Keratinocyte (primary cell): ENCODE measurements around the gene CDC42EP3. TPM values are rescaled to one million over a fixed set of nuclear protein-coding genes. Genes with fewer than 3 reads are reported as not detected.

Experiments
- DNase-seq: peaks from one replicate; pipeline ENCODE4 v3.0.0-alpha.2; 2011; ENCODE audit warnings: low read depth, missing footprints, low spot score
- FAIRE-seq: peaks from 2 replicates; lab custom pipeline; 2011; peaks lifted over from hg19 to GRCh38; lab: Jason Lieb, UNC
- H2AFZ ChIP-seq: 2 replicates; pipeline ENCODE4 v1.6.0; 2012; ENCODE audit warnings: low read length, control low read depth, inconsistent platforms; ENCODE audit not compliant: control insufficient read depth
- H3K27ac ChIP-seq: 2 replicates; pipeline ENCODE4 v1.5.1; 2011; ENCODE audit warnings: low read length; ENCODE audit not compliant: control insufficient read depth, insufficient read depth
- H3K27me3 ChIP-seq: 3 replicates; pipeline ENCODE4 v1.6.0; 2011; ENCODE audit warnings: low read length; ENCODE audit not compliant: control insufficient read depth, insufficient read depth; ENCODE audit errors: extremely low read depth
- H3K36me3 ChIP-seq, 2 experiments: 2 replicates in 1 of 2; 3 replicates in 1 of 2; pipeline ENCODE4 v1.5.1; 2011; ENCODE audit warnings: low read length in 2 of 2, mild to moderate bottlenecking in 1 of 2; ENCODE audit not compliant: control insufficient read depth in 2 of 2, insufficient read depth in 2 of 2; ENCODE audit errors: extremely low read depth in 1 of 2
- H3K4me1 ChIP-seq: 3 replicates; pipeline ENCODE4 v1.5.1; 2011; ENCODE audit warnings: low read length; ENCODE audit not compliant: control insufficient read depth, insufficient read depth; ENCODE audit errors: extremely low read depth
- H3K4me2 ChIP-seq: 3 replicates; pipeline ENCODE4 v1.6.0; 2011; ENCODE audit warnings: low read depth, low read length; ENCODE audit not compliant: control insufficient read depth, insufficient read depth; ENCODE audit errors: extremely low read depth
- H3K4me3 ChIP-seq, 3 experiments: fragments of 200-600 bp in 1 of 3; sonication (generic) in 1 of 3; 2 replicates in 2 of 3; 3 replicates in 1 of 3; pipeline ENCODE4 v1.5.1; 2011 to 2016; ENCODE audit warnings: low read length in 3 of 3, mild to moderate bottlenecking in 3 of 3, control low read depth in 2 of 3, inconsistent platforms in 1 of 3, low read depth in 1 of 3, mixed read lengths in 1 of 3, mixed run types in 1 of 3, moderate library complexity in 1 of 3; ENCODE audit not compliant: control insufficient read depth in 2 of 3, insufficient read depth in 2 of 3; ENCODE audit errors: extremely low read depth in 1 of 3
- H3K79me2 ChIP-seq: 2 replicates; pipeline ENCODE4 v1.6.0; 2012; ENCODE audit warnings: low read length; ENCODE audit not compliant: control insufficient read depth, insufficient read depth
- H3K9ac ChIP-seq: 3 replicates; pipeline ENCODE4 v1.6.0; 2011; ENCODE audit warnings: low read length; ENCODE audit not compliant: control insufficient read depth, insufficient read depth; ENCODE audit errors: extremely low read depth
- H3K9me1 ChIP-seq: 3 replicates; pipeline ENCODE4 v1.6.0; 2011; ENCODE audit warnings: low read length; ENCODE audit not compliant: control insufficient read depth, insufficient read depth; ENCODE audit errors: extremely low read depth
- H3K9me3 ChIP-seq: 2 replicates; pipeline ENCODE4 v1.5.1; 2012; ENCODE audit warnings: low read depth, low read length; ENCODE audit not compliant: control insufficient read depth
- H4K20me1 ChIP-seq: 3 replicates; pipeline ENCODE4 v1.6.0; 2011; ENCODE audit warnings: low read length; ENCODE audit not compliant: control insufficient read depth, insufficient read depth; ENCODE audit errors: extremely low read depth
- CTCF ChIP-seq, 3 experiments: IDR thresholded peaks in 1 of 3; conservative IDR thresholded peaks in 1 of 3; optimal IDR thresholded peaks in 1 of 3; 2 replicates in 2 of 3; 3 replicates in 1 of 3; pipeline versions ENCODE3 to v1.5.1; 2011; ENCODE audit warnings: low read length in 3 of 3, mild to moderate bottlenecking in 3 of 3, moderate library complexity in 2 of 3, control low read depth in 1 of 3, inconsistent platforms in 1 of 3; ENCODE audit not compliant: insufficient read depth in 2 of 3; ENCODE audit errors: extremely low read depth in 1 of 3
- EZH2 ChIP-seq: IDR thresholded peaks from one replicate; pipeline ENCODE4 v1.6.1; 2012; ENCODE audit warnings: inconsistent platforms, mild to moderate bottlenecking, low read length, moderate library complexity
- dilution Hi-C: fragments of 300-500 bp; cut with MboI; formaldehyde crosslinking; loops from one replicate; pipeline ENCODE4 v1.7.0; 2020; ENCODE audit warnings: low sequenced_read_pairs; ENCODE audit not compliant: extremely low pct_ligation_motif_present
- polyA plus RNA-seq, 5 experiments: library from polyadenylated mRNA; depleted of rRNA in 3 of 5; stranded (reverse) in 3 of 5; stranded (forward) in 1 of 5; unstranded in 1 of 5; fragments of >200 nt; gene quantifications; 1 replicate in 1 of 5; 2 replicates in 3 of 5; 3 replicates in 1 of 5; pipeline versions ENCODE4 v1.2.1 to v1.2.3, GENCODE V29; 2011 to 2012; ENCODE audit warnings: missing spikeins in 2 of 5, low read depth in 1 of 5, low replicate concordance in 1 of 5

The CDC42EP3 gene
- polyA plus RNA-seq, 1 donor (not counting 4 experiments of a cell fraction or from before 2014, with no cell fraction given): 34.6 TPM

- no peak for DNase-seq
- Histone ChIP-seq H4K20me1 (peaks cover 2% of the 10 kb centered on the region), H3K4me2 (peak overlapping the region; percentile 73), H3K9me1 (no peaks in the 10 kb centered on the region), H3K79me2 (peaks cover 70% of the 10 kb centered on the region), H3K4me3 (peak overlapping the region; percentile 68 to 87 (median 85)), H3K27ac (peak overlapping the region; percentile 1), H2AFZ (no peak overlapping the region), H3K9ac (no peak overlapping the region), H3K27me3 (no peaks in the 10 kb centered on the region), H3K9me3 (no peaks in the 10 kb centered on the region), H3K36me3 (peaks cover 6 to 7% of the 10 kb centered on the region in 2 experiments), H3K4me1 (peaks cover 17% of the 10 kb centered on the region)
- dilution Hi-C loops: no loop called here
- no peak for FAIRE-seq
- TF ChIP-seq EZH2: no peak
- TF ChIP-seq CTCF (optimal IDR thresholded peaks at IDR 0.05 in 1 of 3, IDR thresholded peaks at IDR 0.05 in 1 of 3, conservative IDR thresholded peaks at IDR 0.05 in 1 of 3; ENCODE audit: extremely low read depth in 1 of 3, insufficient read depth in 2 of 3, low read length in 3 of 3): no peak
Observed at GRCh38 chr2:37669446-37669845, 2.0 kb downstream of the CDC42EP3 start.

- Histone ChIP-seq H3K9ac (no peak overlapping the region), H3K4me3 (no peak overlapping the region), H3K27me3 (no peaks in the 10 kb centered on the region), H3K4me2 (no peak overlapping the region), H3K36me3 (peaks cover 6 to 7% of the 10 kb centered on the region in 2 experiments), H2AFZ (no peak overlapping the region), H3K4me1 (peaks cover 16% of the 10 kb centered on the region), H3K9me3 (no peaks in the 10 kb centered on the region), H4K20me1 (peaks cover 2% of the 10 kb centered on the region), H3K9me1 (no peaks in the 10 kb centered on the region), H3K27ac (no peak overlapping the region), H3K79me2 (peaks cover 87% of the 10 kb centered on the region)
- FAIRE-seq: no peak
- TF ChIP-seq EZH2 (no peak), CTCF (optimal IDR thresholded peaks at IDR 0.05 in 1 of 3, IDR thresholded peaks at IDR 0.05 in 1 of 3, conservative IDR thresholded peaks at IDR 0.05 in 1 of 3; ENCODE audit: extremely low read depth in 1 of 3, insufficient read depth in 2 of 3, low read length in 3 of 3) (no peak)
- DNase-seq: no peak
- dilution Hi-C loops: no loop called here
Observed at GRCh38 chr2:37667704-37668103, 3.7 kb downstream of the CDC42EP3 start.
